Breast epithelium (tissue), 3 donors: ENCODE measurements around the gene CPSF4L.
A peak's percentile ranks its signal among the peaks of the same experiment; 100 is the strongest.

ENCODE experiments used
- CTCF ChIP-seq, 3 donors: fragments of 450-650 bp; IDR thresholded peaks; one replicate each; pipeline ENCODE4 v1.5.1; 2016 to 2017; ENCODE audit warnings: antibody characterized with exemption in 3 of 3, mild to moderate bottlenecking in 3 of 3, moderate library complexity in 3 of 3
- POLR2A ChIP-seq: fragments of 450-650 bp; IDR thresholded peaks from one replicate; pipeline ENCODE4 v1.6.1; 2016; ENCODE audit warnings: antibody characterized with exemption, mild to moderate bottlenecking, moderate library complexity
- POLR2AphosphoS5 ChIP-seq, 3 donors: sonication (generic); formaldehyde crosslinking; IDR thresholded peaks; one replicate each; pipeline ENCODE4 v1.6.1; 2017; ENCODE audit warnings: antibody characterized with exemption in 3 of 3

GRCh38 chr17:73255671-73256181, 6.0 kb downstream of the CPSF4L start:
- TF ChIP-seq POLR2AphosphoS5 (IDR thresholded peaks at IDR 0.05) = peak in 2 of 3 donors; percentile 12 to 49
- peak; percentile 93 to 99 (median 98) for TF ChIP-seq CTCF (IDR thresholded peaks at IDR 0.05)
- no peak for TF ChIP-seq POLR2A
